ENCODE measurements around the gene SLC7A10. TPM values are rescaled to one million over a fixed set of nuclear protein-coding genes. Genes with fewer than 3 reads are reported as not detected.

SLC7A10 gene
- total RNA-seq, 2 experiments from 2014 or later, result not detected

DNA sequence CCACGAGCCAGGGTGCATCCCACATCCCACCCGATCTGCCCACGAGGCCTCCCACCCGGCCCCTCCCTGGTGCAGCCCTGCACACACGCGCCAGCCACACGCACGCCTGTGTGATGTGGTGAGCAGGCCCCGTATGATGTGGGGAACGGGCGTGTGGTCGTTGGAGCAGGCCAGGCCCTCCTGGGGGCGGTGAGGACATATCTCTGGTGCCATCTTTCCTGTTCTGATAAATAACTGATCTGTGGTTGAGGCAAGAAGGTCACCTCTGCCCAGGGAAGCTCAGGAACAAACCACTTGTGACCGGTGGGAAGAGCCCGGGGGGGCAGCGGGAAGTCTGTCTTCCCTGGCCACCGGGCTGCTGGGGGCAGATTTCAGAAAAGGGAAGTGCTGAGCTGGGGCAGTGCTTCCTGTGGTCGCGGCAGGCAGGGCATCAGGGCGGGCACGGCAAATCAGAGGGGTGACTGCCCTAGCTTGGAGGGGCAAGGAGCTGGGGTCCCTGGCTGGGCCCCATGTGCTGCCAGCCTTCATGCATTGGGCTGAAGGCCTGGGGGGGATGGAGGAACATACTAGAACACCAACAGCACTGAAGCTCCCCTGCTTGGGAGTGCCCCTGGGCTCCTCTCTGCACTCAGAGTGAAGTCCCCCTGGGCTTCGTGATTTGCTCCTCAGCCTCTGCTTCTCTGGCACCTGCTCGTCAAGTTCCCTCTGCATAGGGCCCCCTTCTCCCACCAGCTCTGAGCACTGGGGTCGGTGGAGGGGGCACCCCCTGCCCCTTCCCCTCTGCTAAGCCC is 35.2 kb upstream of the SLC7A10 start:
- H3K4me2 ChIP-seq (ENCODE audit: low read length), result no peak overlapping the region
- intact Hi-C loops (cut with micrococcal nuclease; ENCODE audit: unreplicated experiment), result no loop called here

GRCh38 chr19:33259539-33259938 is 33.9 kb upstream of the SLC7A10 start:
- POLR2A ChIA-PET, result no interaction called here
- Histone ChIP-seq H3K27ac (ENCODE audit: low read depth, low read length, poor library complexity, severe bottlenecking) (no peak overlapping the region), H3K36me3 (ENCODE audit: insufficient read depth, low read length) (no peaks in the 10 kb centered on the region), H2AFZ (ENCODE audit: low read length) (no peak overlapping the region), H3K79me2 (ENCODE audit: insufficient read depth, low read depth, low read length) (no peaks in the 10 kb centered on the region), H4K20me1 (ENCODE audit: insufficient read depth, low read length) (no peaks in the 10 kb centered on the region), H3K9me3 (ENCODE audit: low read length) (no peaks in the 10 kb centered on the region), H3K4me2 (ENCODE audit: low read length) (no peak overlapping the region), H3K9me2 (ENCODE audit: insufficient read depth, low read length) (no peaks in the 10 kb centered on the region), H3K4me1 (ENCODE audit: insufficient read depth, low read length, poor library complexity, severe bottlenecking) (no peaks in the 10 kb centered on the region), H3K4me3 (ENCODE audit: low read depth, low read length, poor library complexity, severe bottlenecking) (no peak overlapping the region)
- DNase-seq (ENCODE audit: low spot score), result no peak
- no peak for TF ChIP-seq EZH2phosphoT487 (IDR thresholded peaks at IDR 0.05; ENCODE audit: borderline replicate concordance, low read depth, low read length)
- TF ChIP-seq, protein P1, sequence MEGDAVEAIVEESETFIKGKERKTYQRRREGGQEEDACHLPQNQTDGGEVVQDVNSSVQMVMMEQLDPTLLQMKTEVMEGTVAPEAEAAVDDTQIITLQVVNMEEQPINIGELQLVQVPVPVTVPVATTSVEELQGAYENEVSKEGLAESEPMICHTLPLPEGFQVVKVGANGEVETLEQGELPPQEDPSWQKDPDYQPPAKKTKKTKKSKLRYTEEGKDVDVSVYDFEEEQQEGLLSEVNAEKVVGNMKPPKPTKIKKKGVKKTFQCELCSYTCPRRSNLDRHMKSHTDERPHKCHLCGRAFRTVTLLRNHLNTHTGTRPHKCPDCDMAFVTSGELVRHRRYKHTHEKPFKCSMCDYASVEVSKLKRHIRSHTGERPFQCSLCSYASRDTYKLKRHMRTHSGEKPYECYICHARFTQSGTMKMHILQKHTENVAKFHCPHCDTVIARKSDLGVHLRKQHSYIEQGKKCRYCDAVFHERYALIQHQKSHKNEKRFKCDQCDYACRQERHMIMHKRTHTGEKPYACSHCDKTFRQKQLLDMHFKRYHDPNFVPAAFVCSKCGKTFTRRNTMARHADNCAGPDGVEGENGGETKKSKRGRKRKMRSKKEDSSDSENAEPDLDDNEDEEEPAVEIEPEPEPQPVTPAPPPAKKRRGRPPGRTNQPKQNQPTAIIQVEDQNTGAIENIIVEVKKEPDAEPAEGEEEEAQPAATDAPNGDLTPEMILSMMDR (conservative IDR thresholded peaks at IDR 0.05; ENCODE audit: low read length), result no peak
- intact Hi-C loops (cut with micrococcal nuclease; ENCODE audit: unreplicated experiment), result no loop called here
- CTCF ChIA-PET (ENCODE audit: unreplicated experiment), result no interaction called here
- no TSS peak for BruUV-seq (replicated peaks)

More for the DNA sequence above, 35.2 kb upstream of the SLC7A10 start:
- Histone ChIP-seq H3K9me2 (ENCODE audit: insufficient read depth, low read length) (no peaks in the 10 kb centered on the region), H3K9me3 (ENCODE audit: low read length) (no peaks in the 10 kb centered on the region), H3K36me3 (ENCODE audit: insufficient read depth, low read length) (no peaks in the 10 kb centered on the region), H3K4me3 (ENCODE audit: low read depth, low read length, poor library complexity, severe bottlenecking) (no peak overlapping the region), H2AFZ (ENCODE audit: low read length) (no peak overlapping the region), H3K4me1 (ENCODE audit: insufficient read depth, low read length, poor library complexity, severe bottlenecking) (no peaks in the 10 kb centered on the region), H4K20me1 (ENCODE audit: insufficient read depth, low read length) (no peaks in the 10 kb centered on the region), H3K79me2 (ENCODE audit: insufficient read depth, low read depth, low read length) (no peaks in the 10 kb centered on the region), H3K27ac (ENCODE audit: low read depth, low read length, poor library complexity, severe bottlenecking) (no peak overlapping the region)
- TF ChIP-seq EZH2phosphoT487 (IDR thresholded peaks at IDR 0.05; ENCODE audit: borderline replicate concordance, low read depth, low read length), result no peak
- TF ChIP-seq, protein P1 (conservative IDR thresholded peaks at IDR 0.05; ENCODE audit: low read length), result no peak
- POLR2A ChIA-PET, result no interaction called here
- no peak for DNase-seq (ENCODE audit: low spot score)
- CTCF ChIA-PET (ENCODE audit: unreplicated experiment), result interaction anchor here (0.6 kb wide), 1 partner anchor 85 kb away, joined by 4 read pairs; no protein-coding TSS in a partner anchor
- no TSS peak for BruUV-seq (replicated peaks)

DNA sequence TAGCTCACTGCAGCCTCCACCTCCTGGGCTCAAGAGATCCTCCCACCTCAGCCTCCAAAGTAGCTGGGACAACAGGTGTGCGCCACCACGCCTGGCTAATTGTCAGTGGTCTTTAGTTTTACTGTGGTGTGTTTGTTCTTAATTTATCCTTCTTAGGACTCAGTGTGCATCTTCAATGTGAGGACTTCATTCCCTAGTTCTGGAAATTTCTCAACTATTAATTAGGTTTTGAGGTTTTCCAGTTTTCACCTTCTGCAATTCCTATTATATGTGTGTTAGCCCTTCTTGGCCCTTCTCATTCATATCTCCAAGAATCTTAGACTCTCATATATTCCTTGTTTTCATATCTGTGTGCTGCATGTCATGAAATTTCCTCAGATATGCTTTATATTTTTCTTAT is 32.2 kb upstream of the SLC7A10 start:
- Histone ChIP-seq H3K9me2 (ENCODE audit: insufficient read depth, low read length) (no peaks in the 10 kb centered on the region), H3K4me3 (ENCODE audit: low read depth, low read length, poor library complexity, severe bottlenecking) (no peak overlapping the region), H3K4me2 (ENCODE audit: low read length) (no peak overlapping the region), H3K27ac (ENCODE audit: low read depth, low read length, poor library complexity, severe bottlenecking) (no peak overlapping the region), H2AFZ (ENCODE audit: low read length) (no peak overlapping the region), H3K9me3 (ENCODE audit: low read length) (no peaks in the 10 kb centered on the region), H4K20me1 (ENCODE audit: insufficient read depth, low read length) (no peaks in the 10 kb centered on the region), H3K79me2 (ENCODE audit: insufficient read depth, low read depth, low read length) (no peaks in the 10 kb centered on the region), H3K4me1 (ENCODE audit: insufficient read depth, low read length, poor library complexity, severe bottlenecking) (no peaks in the 10 kb centered on the region), H3K36me3 (ENCODE audit: insufficient read depth, low read length) (no peaks in the 10 kb centered on the region)
- ChIA-PET POLR2A (interaction anchor here (1.1 kb wide), 1 partner anchor 20 kb away, joined by 4 read pairs; no protein-coding TSS in a partner anchor), CTCF (ENCODE audit: unreplicated experiment) (no interaction called here)
- intact Hi-C loops (cut with micrococcal nuclease; ENCODE audit: unreplicated experiment), result no loop called here
- no peak for DNase-seq (ENCODE audit: low spot score)
- BruUV-seq (replicated peaks), result no TSS peak
- no peak for TF ChIP-seq EZH2phosphoT487 (IDR thresholded peaks at IDR 0.05; ENCODE audit: borderline replicate concordance, low read depth, low read length)
- TF ChIP-seq, protein P1 (conservative IDR thresholded peaks at IDR 0.05; ENCODE audit: low read length), result no peak
